H1 (cell line): Measurements from ENCODE around the gene NTS. TPM values are rescaled to one million over a fixed set of nuclear protein-coding genes. Genes with fewer than 3 reads are reported as not detected.

Source experiments
- CTCF ChIA-PET: fragments of 300-600 bp; sonication (Branson Sonifier 250); formaldehyde crosslinking; loops from one replicate; lab custom pipeline; 2021; ENCODE audit not compliant: partially characterized antibody; lab: Charles Lee
- POLR2A ChIA-PET: fragments of 300-600 bp; sonication (Branson Sonifier 250); formaldehyde crosslinking; loops from one replicate; lab custom pipeline; 2021; ENCODE audit warnings: inconsistent platforms; ENCODE audit not compliant: partially characterized antibody; lab: Charles Lee
- DNase-seq, 2 experiments: peaks; one replicate each; pipeline versions ENCODE4 v3.0.0 to v3.0.0-alpha.2; 2010 to 2022; ENCODE audit warnings: low spot score in 2 of 2, low read depth in 1 of 2, mixed read lengths in 1 of 2
- FAIRE-seq: peaks from 2 replicates; lab custom pipeline; 2011; peaks lifted over from hg19 to GRCh38; lab: Jason Lieb, UNC
- H2AFZ ChIP-seq: 2 replicates; pipeline ENCODE4 v1.8.1; 2012; ENCODE audit warnings: low read length, inconsistent platforms
- H2AK5ac ChIP-seq: 2 replicates; pipeline ENCODE4 v1.6.1; 2013; ENCODE audit warnings: low read depth, low read length
- H2BK120ac ChIP-seq: replicated peaks from 2 replicates; pipeline ENCODE3; 2013; ENCODE audit warnings: low read depth, low read length, inconsistent platforms
- H2BK12ac ChIP-seq: 2 replicates; pipeline ENCODE4 v1.6.1; 2013; ENCODE audit warnings: low read depth, low read length
- H2BK15ac ChIP-seq: 2 replicates; pipeline ENCODE4 v1.6.1; 2013; ENCODE audit warnings: low read length
- H2BK20ac ChIP-seq: 2 replicates; pipeline ENCODE4 v1.6.1; 2013; ENCODE audit warnings: low read length
- H2BK5ac ChIP-seq: 2 replicates; pipeline ENCODE4 v1.6.1; 2013; ENCODE audit warnings: low read depth, low read length
- H3K14ac ChIP-seq: 2 replicates; pipeline ENCODE4 v1.6.1; 2013; ENCODE audit warnings: inconsistent platforms; ENCODE audit not compliant: insufficient read length
- H3K18ac ChIP-seq: 2 replicates; pipeline ENCODE4 v1.6.1; 2013; ENCODE audit warnings: low read length; ENCODE audit errors: extremely low read depth
- H3K23ac ChIP-seq: 2 replicates; pipeline ENCODE4 v1.6.1; 2013; ENCODE audit warnings: inconsistent platforms; ENCODE audit not compliant: insufficient read length
- H3K23me2 ChIP-seq: 2 replicates; pipeline ENCODE4 v1.6.1; 2013; ENCODE audit warnings: low read depth, low read length
- H3K27ac ChIP-seq: 2 replicates; pipeline ENCODE4 v1.6.1; 2011; ENCODE audit warnings: low read depth, low read length, inconsistent platforms
- H3K27me3 ChIP-seq, 4 experiments: replicated peaks in 1 of 4; 1 replicate in 1 of 4; 2 replicates in 3 of 4; pipeline versions ENCODE4 v1.6.1 to v1.8.1; 2011 to 2013; ENCODE audit warnings: low read length in 3 of 4, mild to moderate bottlenecking in 3 of 4, inconsistent platforms in 2 of 4, mixed read lengths in 2 of 4, moderate library complexity in 1 of 4; ENCODE audit not compliant: control insufficient read depth in 3 of 4, insufficient read depth in 3 of 4; ENCODE audit errors: extremely low read depth in 1 of 4
- H3K36me3 ChIP-seq, 4 experiments: 2 replicates each; pipeline versions ENCODE4 v1.6.1 to v1.8.1; 2011 to 2013; ENCODE audit warnings: mild to moderate bottlenecking in 4 of 4, low read length in 3 of 4, moderate library complexity in 2 of 4, control low read depth in 1 of 4, inconsistent platforms in 1 of 4; ENCODE audit not compliant: insufficient read depth in 4 of 4, control insufficient read depth in 2 of 4
- H3K4ac ChIP-seq: replicated peaks from 2 replicates; pipeline ENCODE3; 2013; ENCODE audit warnings: low read length, low read depth, mixed read lengths, inconsistent platforms; ENCODE audit not compliant: insufficient read length
- H3K4me1 ChIP-seq, 4 experiments: replicated peaks in 1 of 4; 1 replicate in 1 of 4; 2 replicates in 3 of 4; pipeline versions ENCODE4 v1.6.1 to v1.8.1; 2011 to 2013; ENCODE audit warnings: low read length in 3 of 4, inconsistent platforms in 2 of 4, mixed read lengths in 1 of 4; ENCODE audit not compliant: insufficient read depth in 4 of 4, control insufficient read depth in 3 of 4
- H3K4me2 ChIP-seq, 2 experiments: 2 replicates each; pipeline versions ENCODE4 v1.6.1 to v1.8.1; 2011 to 2013; ENCODE audit warnings: low read depth in 2 of 2, low read length in 2 of 2, control low read depth in 1 of 2, inconsistent platforms in 1 of 2, mild to moderate bottlenecking in 1 of 2; ENCODE audit not compliant: insufficient read depth in 1 of 2
- H3K4me3 ChIP-seq, 4 experiments: fragments of 200-600, 300-600 bp in 1 of 4; sonication (generic), shearing (Covaris generic), sonication (Bioruptor Twin) in 1 of 4; 2 replicates each; pipeline versions ENCODE4 v1.5.1 to v1.8.1; 2011 to 2016; ENCODE audit warnings: low read length in 4 of 4, low read depth in 3 of 4, control low read depth in 2 of 4, inconsistent platforms in 2 of 4, mild to moderate bottlenecking in 2 of 4, mixed read lengths in 1 of 4, moderate library complexity in 1 of 4; ENCODE audit not compliant: insufficient read depth in 2 of 4; ENCODE audit errors: extremely low read depth in 1 of 4
- H3K56ac ChIP-seq: replicated peaks from 2 replicates; pipeline ENCODE3; 2013; ENCODE audit warnings: low read depth, mild to moderate bottlenecking, mixed read lengths, low read length, inconsistent platforms; ENCODE audit not compliant: insufficient read length
- H3K79me1 ChIP-seq: 2 replicates; pipeline ENCODE4 v1.6.1; 2013; ENCODE audit warnings: low read depth, low read length, control low read depth
- H3K79me2 ChIP-seq, 2 experiments: 2 replicates each; pipeline versions ENCODE4 v1.6.1 to v1.8.1; 2012 to 2013; ENCODE audit warnings: low read length in 2 of 2, mild to moderate bottlenecking in 2 of 2, inconsistent platforms in 1 of 2; ENCODE audit not compliant: insufficient read depth in 2 of 2, control insufficient read depth in 1 of 2
- H3K9ac ChIP-seq, 4 experiments: replicated peaks in 1 of 4; 1 replicate in 1 of 4; 2 replicates in 3 of 4; pipeline versions ENCODE4 v1.6.1 to v1.8.1; 2011 to 2013; ENCODE audit warnings: low read depth in 3 of 4, low read length in 3 of 4, control low read depth in 2 of 4, mild to moderate bottlenecking in 2 of 4, moderate library complexity in 2 of 4, inconsistent platforms in 1 of 4; ENCODE audit errors: extremely low read depth in 1 of 4
- H3K9me3 ChIP-seq, 2 experiments: 2 replicates each; pipeline versions ENCODE4 v1.6.1 to v1.8.1; 2012 to 2013; ENCODE audit warnings: mild to moderate bottlenecking in 2 of 2, moderate library complexity in 2 of 2, control low read depth in 1 of 2, inconsistent platforms in 1 of 2, low read depth in 1 of 2, low read length in 1 of 2, mixed read lengths in 1 of 2; ENCODE audit not compliant: insufficient read depth in 2 of 2
- H4K20me1 ChIP-seq, 2 experiments: replicated peaks in 1 of 2; 2 replicates each; pipeline versions ENCODE3 to v1.8.1; 2011 to 2013; ENCODE audit warnings: inconsistent platforms in 2 of 2, low read length in 2 of 2, mild to moderate bottlenecking in 1 of 2; ENCODE audit not compliant: insufficient read depth in 2 of 2, control insufficient read depth in 1 of 2
- H4K5ac ChIP-seq: 2 replicates; pipeline ENCODE4 v1.6.1; 2013; ENCODE audit warnings: low read length, low read depth, mixed read lengths, inconsistent platforms; ENCODE audit not compliant: insufficient read length
- H4K8ac ChIP-seq: 2 replicates; pipeline ENCODE4 v1.8.0; 2013; ENCODE audit warnings: mild to moderate bottlenecking, moderate library complexity, low read length, inconsistent platforms; ENCODE audit not compliant: insufficient read depth; ENCODE audit errors: extremely low read depth
- H4K91ac ChIP-seq: replicated peaks from 2 replicates; pipeline ENCODE3; 2013; ENCODE audit warnings: low read length, mixed read lengths, inconsistent platforms; ENCODE audit not compliant: insufficient read length
- GABPA ChIP-seq: IDR thresholded peaks from 2 replicates; pipeline ENCODE4 v1.6.1; 2011; ENCODE audit warnings: mild to moderate bottlenecking, low read length, moderate library complexity, borderline replicate concordance; ENCODE audit not compliant: insufficient read depth
- GTF2F1 ChIP-seq: IDR thresholded peaks from 2 replicates; pipeline ENCODE4 v1.6.1; 2012; ENCODE audit warnings: low read depth, low read length, improper control_type of control experiment, borderline replicate concordance
- SP2 ChIP-seq: IDR thresholded peaks from 2 replicates; pipeline ENCODE4 v1.6.1; 2012; ENCODE audit warnings: mild to moderate bottlenecking, low read length, inconsistent platforms
- SUZ12 ChIP-seq: fragments of 200-600 bp; sonication (generic); IDR thresholded peaks from 2 replicates; pipeline ENCODE4 v1.6.1; 2012; ENCODE audit warnings: mild to moderate bottlenecking, inconsistent platforms, low read length, moderate library complexity, mixed read lengths
- TCF12 ChIP-seq: IDR thresholded peaks from 2 replicates; pipeline ENCODE4 v1.6.1; 2011; ENCODE audit warnings: low read depth, mild to moderate bottlenecking, low read length
- TEAD4 ChIP-seq: IDR thresholded peaks from 2 replicates; pipeline ENCODE4 v1.6.1; 2012; ENCODE audit warnings: low read depth, low read length, inconsistent platforms, mixed read lengths
- WGBS, 2 experiments: shearing (Covaris generic) in 1 of 2; methylation state at CpG; one replicate each; pipeline versions ENCODE4 v1.1.6 to v1.1.7; 2013 to 2015; ENCODE audit warnings: low lambda C conversion rate in 2 of 2, mixed read lengths in 2 of 2, inconsistent platforms in 1 of 2, low coverage in 1 of 2, missing lambda C conversion rate in 1 of 2; ENCODE audit not compliant: insufficient replicate concordance in 2 of 2, insufficient coverage in 1 of 2, insufficient read length in 1 of 2; ENCODE audit errors: extremely low coverage in 1 of 2, missing lambda C conversion rate in 1 of 2; 5-methylcytosine and 5-hydroxymethylcytosine counted together
- polyA plus RNA-seq, 7 experiments: library from polyadenylated mRNA; depleted of rRNA in 3 of 7; stranded (reverse) in 5 of 7; unstranded in 2 of 7; fragments of >200 nt in 5 of 7; fragments of 200-250 nt in 2 of 7; gene quantifications; 1 replicate in 5 of 7; 2 replicates in 1 of 7; 4 replicates in 1 of 7; pipeline versions ENCODE4 v1.2.1 to v1.2.3, GENCODE V29; 2011 to 2013; ENCODE audit warnings: missing spikeins in 2 of 7, mixed read lengths in 2 of 7
- total RNA-seq: library from RNA; stranded (reverse); fragmentation: NEBNext Ultra II Directional; extraction: Animal tissue kit (Norgen Biotek cat#: 25700); gene quantifications from 2 replicates; pipeline ENCODE4 v1.2.1, GENCODE V29; 2021

NTS gene
- total and polyA plus RNA-seq, 2 of the 8 experiments (the other 6 are each of a cell fraction or from before 2014, with no cell fraction given), result 17.0 to 36.6 TPM

DNA sequence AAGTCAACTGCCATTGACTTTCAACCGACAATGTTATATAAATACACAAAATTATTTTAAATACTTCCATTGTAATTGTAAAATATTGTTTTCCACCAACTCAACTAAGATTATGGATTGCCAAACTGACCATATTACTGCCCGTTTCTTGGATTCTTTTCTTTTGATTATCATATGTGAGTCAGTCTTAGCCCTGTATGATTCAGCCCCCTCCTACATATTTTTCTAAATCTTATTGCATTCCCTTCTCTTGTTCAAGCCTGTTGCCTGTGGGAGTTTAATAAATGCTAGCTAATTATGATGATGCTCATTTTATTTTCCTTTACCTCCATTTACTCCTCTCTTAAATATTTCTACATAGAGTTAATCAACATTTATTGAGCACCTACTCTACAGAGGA lies 44.7 kb upstream of the NTS start:
- Histone ChIP-seq H2BK12ac (no peak overlapping the region), H3K56ac (no peak overlapping the region), H4K91ac (no peak overlapping the region), H2BK20ac (no peak overlapping the region), H3K23ac (no peak overlapping the region), H4K5ac (no peak overlapping the region), H3K9ac (no peak overlapping the region), H3K36me3 (no peaks in the 10 kb centered on the region), H3K27ac (no peak overlapping the region), H2AK5ac (no peak overlapping the region), H4K8ac (no peak overlapping the region), H3K4me1 (no peaks in the 10 kb centered on the region), H3K79me2 (no peaks in the 10 kb centered on the region), H3K23me2 (no peaks in the 10 kb centered on the region), H2AFZ (no peak overlapping the region), H3K4me2 (no peak overlapping the region), H3K14ac (no peak overlapping the region), H2BK5ac (no peak overlapping the region), H2BK120ac (no peak overlapping the region), H3K79me1 (no peaks in the 10 kb centered on the region), H4K20me1 (no peaks in the 10 kb centered on the region), H3K18ac (no peak overlapping the region), H3K27me3 (no peaks in the 10 kb centered on the region), H3K9me3 (no peaks in the 10 kb centered on the region), H3K4ac (no peak overlapping the region), H3K4me3 (no peak overlapping the region), H2BK15ac (no peak overlapping the region)
- TF ChIP-seq GABPA, result no peak
- no peak for TF ChIP-seq SP2
- TF ChIP-seq TEAD4, result no peak
- no peak for TF ChIP-seq SUZ12
- TF ChIP-seq GTF2F1, result no peak
- no peak for TF ChIP-seq TCF12
- CTCF ChIA-PET, result no interaction called here
- no peak for FAIRE-seq
- DNase-seq, result no peak
- WGBS, 2 experiments, result 88% methylated on average over 2 of the region's 2 CpGs; no CpG with 5 or more reads in 1 of the 2 experiments
- POLR2A ChIA-PET, result no interaction called here
